HG03139 (cell line): Measurements from ENCODE around the gene PCAT6.
"Not testable (repeated sequence)": the region's sequence is repeated elsewhere in the genome, so short reads cannot be mapped to it uniquely, and the experiment has no call there.

Source experiments
- ATAC-seq: cut with Tn5 transposase; IDR thresholded peaks from one replicate; pipeline ENCODE4 v1.9.1; 2021; ENCODE audit not compliant: unreplicated experiment

The PCAT6 gene

DNA sequence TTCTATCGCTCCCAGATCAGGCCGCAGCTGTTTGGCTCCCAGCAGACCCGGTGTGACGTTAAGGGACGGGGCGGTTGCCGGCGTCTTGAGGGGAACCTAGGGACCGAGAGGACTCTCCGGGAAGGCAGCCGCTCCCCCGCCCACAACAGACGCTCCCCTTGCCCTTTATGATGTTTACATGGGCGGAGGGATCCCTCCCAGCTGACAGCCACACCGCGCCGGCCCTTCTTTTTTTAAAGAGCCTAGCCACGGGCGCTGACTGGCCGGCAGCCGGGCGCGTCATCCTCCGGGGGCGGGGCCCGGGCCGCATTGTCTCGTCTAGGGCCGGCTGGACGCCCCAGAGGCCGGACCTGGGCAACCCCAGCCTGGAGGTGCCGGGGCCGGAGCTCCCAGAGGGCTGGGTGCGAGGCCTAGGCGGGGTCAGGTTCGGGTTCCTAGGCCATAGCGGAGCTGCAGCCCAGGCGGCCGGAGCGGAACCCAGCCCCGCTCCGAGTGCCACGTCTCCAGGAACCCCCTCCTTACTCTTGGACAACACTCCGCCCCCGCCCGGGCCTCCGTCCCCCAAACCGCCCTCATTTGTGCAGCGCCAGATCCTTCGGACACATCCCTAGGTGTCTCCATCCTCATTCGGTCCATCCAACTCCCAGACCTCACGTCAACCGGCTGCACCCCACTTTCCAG lies at the start of gene PCAT6:
Gene PCAT6 (plus strand): TSS at position 340 of the 681 bp plus-strand sequence.
- ATAC-seq = peak; percentile 56

DNA sequence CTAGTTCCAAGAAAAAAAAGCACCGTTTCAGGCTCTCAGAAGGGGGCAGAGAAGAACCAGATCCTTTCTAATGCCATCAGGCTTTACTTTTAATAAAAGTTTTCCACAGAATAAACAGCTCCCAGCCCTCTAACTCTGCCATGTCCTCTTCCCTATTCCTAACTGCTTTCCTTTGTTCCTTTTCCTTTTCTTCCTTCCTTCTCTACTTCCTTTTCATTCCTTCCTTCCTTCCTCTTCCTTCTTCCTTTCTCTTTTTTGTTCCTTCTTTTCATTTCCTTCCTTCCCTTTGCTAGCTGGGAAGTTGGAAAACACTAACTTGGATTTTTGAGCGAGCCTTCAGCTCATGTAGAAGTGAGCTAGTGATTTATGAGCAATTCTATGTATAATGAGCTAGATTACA lies 48.7 kb upstream of the PCAT6 start:
- ATAC-seq = no peak

DNA sequence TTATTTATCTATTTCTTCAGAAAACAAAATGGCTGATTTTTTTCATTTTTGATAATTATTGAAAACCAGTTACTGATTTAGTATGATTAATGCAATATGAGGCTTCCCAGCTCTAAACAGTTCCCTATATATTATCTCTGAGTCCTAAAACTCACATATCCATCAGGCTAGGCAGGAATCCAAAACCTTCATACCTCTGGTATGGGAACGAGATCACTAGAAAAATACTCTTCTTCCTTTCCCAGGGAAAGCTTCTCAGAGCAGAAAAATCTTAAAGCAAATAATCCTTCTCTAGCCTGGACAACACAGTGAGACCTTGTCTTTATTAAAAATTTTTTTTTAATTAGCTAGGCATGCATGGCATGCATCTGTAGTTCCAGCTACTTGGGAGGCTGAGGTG lies 45.0 kb upstream of the PCAT6 start:
- ATAC-seq = no peak

DNA sequence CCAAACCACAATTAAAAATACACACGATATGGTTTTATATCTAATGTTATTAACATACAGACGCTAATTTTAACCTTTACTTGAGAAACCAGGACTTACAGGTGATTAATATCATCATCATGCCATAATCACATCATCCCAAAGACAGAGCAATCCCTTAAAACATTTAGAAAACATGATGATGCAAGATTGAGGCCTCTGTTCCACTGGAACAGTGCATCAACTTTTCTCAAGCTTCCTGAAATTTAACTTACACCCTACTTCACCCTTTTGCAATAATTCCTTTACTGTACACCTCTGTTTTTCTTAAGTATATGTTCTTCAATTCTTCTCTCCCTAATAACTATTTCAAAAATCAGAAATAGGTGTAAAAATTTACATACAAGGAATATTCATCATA lies 40.6 kb upstream of the PCAT6 start:
- no peak for ATAC-seq

DNA sequence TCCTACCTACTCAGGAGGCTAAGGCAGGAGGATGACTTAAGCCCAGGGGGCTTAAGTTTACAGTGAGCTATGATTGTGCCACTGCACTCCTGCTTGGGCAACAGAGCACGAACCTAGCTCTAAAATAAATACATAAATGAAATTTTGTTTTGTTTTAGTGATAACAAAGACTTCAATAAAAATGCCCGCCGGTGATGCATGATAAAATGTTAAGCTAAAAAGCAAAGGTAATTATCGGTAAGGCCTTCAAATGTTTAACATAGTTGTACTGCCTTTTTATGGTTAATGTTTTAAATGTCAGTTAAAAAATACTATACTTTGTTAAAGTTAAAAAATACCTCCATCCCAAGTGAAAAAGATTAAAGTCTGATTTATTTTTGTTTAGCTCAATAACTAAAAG lies 29.6 kb upstream of the PCAT6 start:
- no peak for ATAC-seq

DNA sequence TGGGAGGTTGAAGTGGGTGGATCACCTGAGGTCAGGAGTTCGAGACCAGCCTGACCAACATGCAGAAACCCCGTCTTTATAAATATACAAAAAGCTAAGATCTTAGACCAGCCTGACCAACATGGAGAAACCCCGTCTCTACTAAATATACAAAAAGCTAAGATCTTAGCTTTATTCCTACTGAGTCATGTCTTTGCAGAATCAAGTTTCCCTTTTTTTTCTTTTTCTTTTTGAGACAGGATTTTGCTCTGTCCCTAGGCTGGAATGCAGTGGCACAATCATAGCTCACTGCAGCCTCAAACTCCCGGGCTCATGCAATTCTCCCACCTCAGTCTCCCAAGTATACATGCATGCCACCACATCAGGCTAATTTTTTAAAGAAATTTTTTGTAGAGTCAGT lies 23.9 kb upstream of the PCAT6 start:
- no peak for ATAC-seq

DNA sequence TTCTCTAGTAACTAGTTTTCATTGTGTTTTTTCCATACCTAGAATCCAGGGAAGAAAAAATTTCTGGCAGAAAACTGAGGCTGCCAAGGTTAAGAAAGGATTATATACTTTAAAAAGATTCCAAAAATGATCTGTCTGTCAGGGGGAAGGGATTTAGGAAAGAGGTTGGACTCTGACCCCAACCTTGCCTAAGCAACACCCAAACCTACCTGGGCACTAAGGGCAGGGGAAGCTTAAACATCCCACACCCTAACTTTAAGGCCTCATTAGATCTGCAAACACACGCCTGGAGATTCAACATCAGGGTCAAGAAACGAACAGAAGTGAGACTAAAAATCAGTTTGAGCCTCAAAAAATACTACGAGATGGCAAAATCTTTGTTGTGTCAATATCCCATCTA lies 22.0 kb upstream of the PCAT6 start:
- ATAC-seq = no peak

DNA sequence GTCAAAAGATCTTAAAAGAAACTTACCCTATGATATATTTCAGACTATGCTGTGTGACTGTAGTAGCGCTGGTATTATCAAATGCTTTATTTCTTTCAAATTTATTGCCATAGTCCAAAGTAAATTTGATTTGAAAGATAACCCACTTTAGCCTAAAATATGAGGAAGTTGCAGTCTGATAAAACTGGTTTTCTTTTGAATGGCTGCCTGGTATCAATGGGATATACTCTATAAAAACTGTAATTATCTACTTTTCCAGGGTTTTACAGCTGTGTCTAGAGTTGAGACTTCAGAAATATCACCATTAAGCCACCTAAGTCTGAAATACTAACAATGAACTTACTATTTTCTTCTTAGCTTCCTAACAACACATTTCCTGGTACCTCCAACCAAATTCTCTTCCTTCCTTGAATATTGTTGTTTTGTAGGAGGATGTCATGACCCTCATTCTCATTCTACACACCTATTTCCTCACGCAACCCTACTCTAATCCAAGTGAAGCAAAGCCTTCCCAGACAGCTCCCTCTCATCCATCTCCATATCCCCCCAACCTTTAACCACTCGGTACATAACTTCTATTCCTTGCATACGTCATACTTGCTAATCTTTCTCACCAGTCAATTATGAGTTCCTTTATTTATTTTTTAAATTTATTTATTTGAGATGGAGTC lies 19.5 kb upstream of the PCAT6 start:
- ATAC-seq = no peak

DNA sequence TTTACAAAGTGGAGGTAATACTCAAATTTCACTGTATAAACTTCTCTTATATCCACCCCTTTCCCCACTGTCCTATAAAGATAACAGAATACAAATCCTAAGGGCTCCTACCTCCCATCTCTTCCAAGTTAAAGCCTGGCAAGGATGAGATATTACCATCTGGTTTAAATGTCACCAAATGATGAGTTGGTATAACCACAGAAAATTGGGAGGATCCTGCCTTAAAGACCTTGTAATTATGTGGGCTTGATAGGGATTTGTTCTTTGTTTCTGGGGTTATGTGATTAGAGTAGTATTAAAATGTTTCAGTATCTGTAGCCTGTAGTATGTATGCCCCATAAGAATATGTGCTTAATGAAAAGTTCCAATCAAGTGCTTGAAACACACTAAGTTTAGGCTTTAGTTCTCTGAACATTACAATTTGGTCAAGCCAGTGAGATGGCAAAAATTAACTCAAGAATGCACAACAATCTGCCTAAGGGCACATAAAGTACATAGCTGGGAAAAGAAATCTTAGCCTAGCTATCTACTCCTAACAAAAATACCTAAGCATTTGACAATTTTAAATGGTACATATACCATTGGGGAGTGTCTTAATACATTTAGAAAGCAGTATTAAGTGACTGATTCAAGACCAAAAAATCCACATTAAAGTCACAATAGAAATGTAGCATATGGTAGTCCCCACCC lies 16.6 kb upstream of the PCAT6 start:
- no peak for ATAC-seq

DNA sequence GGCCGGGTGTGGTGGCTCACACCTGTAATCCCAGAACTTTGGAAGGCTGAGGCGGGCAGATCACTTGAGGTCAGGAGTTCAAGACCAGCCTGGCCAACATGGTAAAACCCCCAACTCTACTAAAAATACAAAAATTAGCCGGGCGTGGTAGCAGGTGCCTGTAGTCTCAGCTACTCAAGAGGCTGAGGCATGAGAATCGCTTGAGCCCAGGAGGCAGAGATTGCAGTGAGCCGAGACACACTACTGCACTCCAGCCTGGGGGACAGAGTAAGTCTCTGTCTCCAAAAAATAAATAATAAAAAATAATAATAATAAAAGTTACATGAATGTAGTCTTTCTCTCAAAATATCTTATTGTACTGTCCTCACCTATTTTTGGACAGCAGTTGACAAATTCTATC lies 15.8 kb upstream of the PCAT6 start:
- ATAC-seq = not testable (repeated sequence)

DNA sequence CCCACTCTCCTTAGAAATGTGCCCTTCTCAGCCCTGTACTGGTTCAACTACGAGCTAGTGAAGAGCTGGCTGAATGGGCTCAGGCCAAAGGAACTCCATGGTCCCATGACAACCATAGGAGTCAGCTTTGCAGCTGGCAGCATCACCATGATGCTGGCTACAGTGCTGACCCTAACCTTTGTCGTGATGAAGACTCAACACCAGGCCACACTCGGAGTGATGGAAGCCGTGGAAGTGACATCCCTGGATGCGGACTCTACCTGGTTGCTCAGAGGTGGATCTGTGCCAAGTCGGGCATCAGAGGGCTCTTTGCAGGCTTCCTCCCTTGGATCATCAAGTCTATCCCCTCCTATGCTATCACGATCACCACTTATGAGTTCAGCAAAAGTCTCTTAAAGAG lies 14.1 kb upstream of the PCAT6 start:
- no peak for ATAC-seq

DNA sequence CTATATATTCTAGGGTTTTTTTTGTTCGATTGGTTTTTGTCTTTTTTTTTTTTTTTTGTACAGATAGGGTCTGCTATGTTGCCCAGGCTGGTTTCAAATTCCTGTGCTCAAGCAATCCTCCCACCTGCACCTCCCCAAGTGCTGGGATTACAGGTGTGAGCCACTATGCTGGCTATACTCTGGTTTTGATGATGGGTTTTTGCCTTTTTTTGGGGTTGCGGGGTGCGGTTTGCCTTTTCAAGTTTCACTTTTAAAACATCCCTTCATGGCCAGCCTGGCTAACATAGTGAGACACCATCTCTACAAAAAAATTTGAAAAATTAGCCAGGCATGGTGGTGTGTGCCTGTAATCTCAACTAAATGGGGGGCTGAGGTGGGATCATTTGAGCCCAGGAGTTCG lies 12.5 kb upstream of the PCAT6 start:
- ATAC-seq = no peak

DNA sequence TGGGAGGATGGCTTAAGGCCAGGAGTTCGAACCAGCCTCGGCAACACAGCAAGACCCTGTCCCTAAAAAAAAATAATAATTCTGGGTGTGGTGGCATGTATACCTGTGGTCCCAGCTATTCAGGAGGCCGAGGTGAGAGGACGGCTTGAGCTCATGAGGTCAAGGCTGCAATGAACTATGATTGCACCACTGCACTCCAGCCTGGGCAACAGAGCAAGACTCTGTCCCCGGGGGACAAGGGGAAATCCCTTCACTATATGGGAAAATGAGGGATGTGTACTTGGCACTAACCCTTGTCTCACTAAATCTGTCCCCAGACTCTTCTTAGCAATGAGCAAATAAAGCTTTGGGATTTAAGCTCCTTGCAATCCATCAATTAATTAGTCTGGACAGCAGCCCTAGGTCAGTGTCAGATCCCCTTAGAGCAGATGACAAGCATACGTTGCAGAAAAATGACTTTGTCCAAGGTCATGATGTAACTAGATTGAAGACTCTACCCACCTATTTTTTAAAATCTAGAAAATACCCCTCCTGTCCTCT lies 11.9 kb upstream of the PCAT6 start:
- no peak for ATAC-seq

DNA sequence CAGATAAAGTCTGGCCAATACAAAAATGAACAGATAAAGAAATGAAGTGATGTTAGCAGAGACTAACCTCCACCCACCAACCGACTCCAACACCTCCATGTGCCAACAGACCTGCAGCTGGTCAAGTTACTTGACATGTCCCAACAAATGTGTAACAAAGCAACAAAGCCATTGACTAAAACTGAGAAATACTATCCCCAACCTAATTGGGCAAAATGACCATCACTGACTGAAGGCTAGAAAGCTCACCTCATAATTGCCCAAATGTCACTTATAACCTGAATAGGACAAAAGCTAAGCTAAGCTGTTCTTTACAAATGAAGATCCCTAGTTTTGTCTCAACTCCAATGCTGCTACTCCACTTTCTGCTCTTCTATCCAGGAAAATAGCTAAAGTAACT lies 10.0 kb upstream of the PCAT6 start:
- ATAC-seq = no peak

DNA sequence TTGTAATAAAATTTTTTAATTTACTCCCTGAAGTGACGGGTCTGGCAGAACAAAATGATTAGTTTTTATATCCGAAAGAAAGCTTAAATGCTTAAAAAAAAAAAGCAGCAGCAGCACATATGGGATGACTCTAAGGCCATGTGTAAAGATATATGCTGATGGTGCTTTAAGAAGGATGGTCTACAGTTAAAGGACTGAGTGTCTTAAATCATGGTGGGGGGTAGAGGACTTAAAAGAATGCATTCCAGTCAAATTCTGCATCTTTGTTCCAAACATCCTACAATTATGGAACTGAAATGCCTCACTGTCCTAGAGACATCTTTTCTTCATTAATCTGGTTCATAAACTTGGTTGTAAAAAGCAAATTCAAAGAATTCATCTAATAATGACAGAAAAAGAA lies 9.6 kb upstream of the PCAT6 start:
- no peak for ATAC-seq

DNA sequence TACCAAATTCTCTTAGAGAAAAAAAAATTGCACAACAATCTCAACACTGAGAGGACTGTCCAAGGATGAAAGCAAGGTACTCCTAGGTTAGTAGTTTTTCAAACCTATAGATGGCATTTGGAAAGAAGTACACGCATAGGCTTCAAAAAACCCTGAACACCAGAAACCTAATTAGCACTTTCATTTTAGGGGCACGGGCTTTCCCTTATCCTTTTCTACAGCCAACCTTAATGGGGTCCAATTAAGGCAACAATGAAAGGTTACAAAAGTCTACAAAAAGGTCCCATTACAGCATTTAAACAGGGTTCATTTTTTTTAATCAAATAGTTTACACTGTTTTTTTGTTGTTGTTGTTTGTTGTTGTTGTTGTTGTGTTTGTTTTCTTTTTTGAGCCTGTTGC lies 8.7 kb upstream of the PCAT6 start:
- ATAC-seq = no peak

DNA sequence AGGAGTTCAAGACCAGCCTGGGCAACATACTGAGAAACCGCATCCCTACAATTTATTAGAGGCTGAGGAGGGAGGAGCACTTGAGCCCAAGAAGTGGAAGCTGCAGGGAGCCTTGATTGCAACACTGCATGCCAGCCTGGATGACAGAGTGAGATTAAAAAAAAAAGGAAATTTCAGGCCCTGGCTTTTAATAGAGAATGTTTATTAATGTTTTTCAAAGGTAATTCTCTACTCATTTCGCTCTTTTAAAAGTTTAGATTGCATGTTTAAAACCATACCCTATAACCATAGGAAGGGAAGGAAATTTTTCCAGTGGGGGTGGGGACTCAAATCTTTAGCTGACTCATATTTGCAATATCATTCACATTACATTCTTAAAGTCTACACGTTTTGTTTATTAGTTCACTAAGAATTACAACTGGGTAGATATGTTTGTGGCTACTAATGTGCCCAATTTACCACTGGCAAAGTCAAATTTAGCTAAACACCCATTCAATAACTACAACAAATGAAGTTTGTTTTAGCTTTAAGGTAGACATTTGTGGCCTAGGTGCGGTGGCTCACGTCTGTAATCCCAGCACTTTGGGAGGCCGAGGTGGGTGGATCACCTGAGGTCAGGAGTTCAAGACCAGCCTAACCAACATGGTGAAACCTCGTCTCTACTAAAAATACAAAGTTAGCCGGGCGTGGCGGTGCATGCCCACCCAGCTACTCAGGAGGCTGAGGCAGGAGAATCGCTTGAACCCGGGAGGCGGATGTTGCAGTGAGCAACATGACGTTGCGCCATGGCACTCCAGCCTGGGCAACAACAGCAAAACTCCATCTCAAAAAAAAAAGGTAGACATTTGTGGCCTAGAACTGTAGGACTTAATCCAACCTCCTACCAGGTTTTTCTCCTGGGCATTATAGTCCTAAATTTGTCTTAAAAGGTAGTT lies 7.5 kb upstream of the PCAT6 start:
- ATAC-seq = no peak

DNA sequence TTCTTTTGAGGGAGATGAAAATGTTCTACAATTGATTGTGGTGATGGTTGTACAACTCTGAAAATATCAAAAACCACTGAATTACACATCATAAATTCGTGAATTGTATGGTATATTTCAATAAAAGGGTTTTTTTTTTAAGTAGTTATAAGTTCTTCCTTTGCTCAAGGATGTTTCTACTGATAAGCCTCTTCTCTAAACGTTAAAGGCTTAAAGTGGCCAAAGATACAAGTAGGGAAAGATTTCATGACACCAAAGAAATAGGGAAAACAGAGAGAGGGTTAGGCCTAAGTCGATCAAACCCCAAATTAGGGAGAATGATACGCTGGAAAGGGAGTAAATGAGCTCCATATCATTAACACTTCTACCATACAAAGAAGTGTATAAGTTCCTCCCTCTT lies 6.6 kb upstream of the PCAT6 start:
- no peak for ATAC-seq

DNA sequence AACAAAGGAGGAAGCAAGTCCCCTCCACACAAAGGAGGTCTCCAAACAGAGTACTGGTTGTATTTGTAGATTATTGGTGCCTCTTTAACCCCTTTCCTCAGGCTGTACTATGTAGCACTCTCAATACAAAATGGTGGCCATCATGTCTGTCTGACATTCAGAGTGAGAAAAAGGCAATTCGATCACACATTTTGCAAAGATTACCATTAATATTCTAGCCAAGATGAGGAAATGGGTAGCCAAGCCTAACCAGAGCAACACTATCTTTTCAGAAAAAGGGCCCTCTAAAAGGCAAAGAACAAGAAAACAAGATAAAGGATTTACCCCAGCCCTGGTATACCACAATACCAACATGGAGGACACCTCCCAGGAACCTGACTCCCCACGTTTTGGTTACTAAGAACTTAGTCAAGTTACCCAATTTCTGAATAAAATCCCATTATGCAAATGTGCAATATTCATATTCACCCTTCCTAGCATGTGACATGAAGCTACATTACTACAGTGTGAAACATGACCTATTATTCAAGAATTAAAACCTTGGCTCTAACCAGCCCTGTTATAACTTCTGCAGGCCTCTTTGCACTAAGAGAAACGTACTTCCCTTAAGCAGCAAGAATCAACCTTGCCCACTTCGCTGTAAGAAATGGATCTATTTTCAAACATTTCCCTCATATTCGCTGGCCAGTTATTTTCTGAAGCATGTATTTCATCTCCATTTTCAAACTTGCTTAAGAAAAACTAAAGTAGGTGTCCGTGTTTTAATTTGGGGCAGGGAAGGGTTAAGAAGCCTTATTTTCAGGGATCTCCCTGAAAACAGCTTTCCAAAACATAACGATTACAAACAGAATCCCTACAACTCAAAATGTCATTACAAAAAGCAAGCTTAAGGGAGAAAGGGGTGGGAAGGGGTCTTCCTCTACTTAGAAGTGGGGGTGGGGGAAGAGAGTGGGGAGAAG lies 4.6 kb upstream of the PCAT6 start:
- no peak for ATAC-seq
